Liver (tissue), 9 donors: ENCODE data around the gene GPR161. TPM values are rescaled to one million over a fixed set of nuclear protein-coding genes. Genes with fewer than 3 reads are reported as not detected.

Experiments used
- DNase-seq: peaks from one replicate; pipeline ENCODE4 v3.0.0-alpha.2; 2017; ENCODE audit warnings: low spot score
- H3K27ac ChIP-seq, 2 donors: one replicate each; pipeline ENCODE4 v1.7.0; 2013; ENCODE audit warnings: inconsistent platforms in 2 of 2, low read length in 2 of 2, control low read depth in 1 of 2, low read depth in 1 of 2, mild to moderate bottlenecking in 1 of 2
- H3K27me3 ChIP-seq, 4 donors: one replicate each; pipeline versions ENCODE4 v1.6.1 to v1.7.0; 2013; ENCODE audit warnings: low read length in 3 of 4, inconsistent platforms in 1 of 4, mild to moderate bottlenecking in 1 of 4, moderate library complexity in 1 of 4; ENCODE audit not compliant: control insufficient read depth in 4 of 4, insufficient read depth in 4 of 4
- H3K36me3 ChIP-seq, 4 donors: one replicate each; pipeline versions ENCODE4 v1.6.1 to v1.7.0; 2013; ENCODE audit warnings: low read length in 3 of 4, mild to moderate bottlenecking in 3 of 4, low read depth in 1 of 4, moderate library complexity in 1 of 4; ENCODE audit not compliant: control insufficient read depth in 4 of 4, insufficient read depth in 3 of 4
- H3K4me1 ChIP-seq, 4 donors: one replicate each; pipeline versions ENCODE4 v1.6.1 to v1.7.0; 2013; ENCODE audit warnings: low read length in 3 of 4, mild to moderate bottlenecking in 3 of 4, moderate library complexity in 1 of 4; ENCODE audit not compliant: control insufficient read depth in 4 of 4, insufficient read depth in 4 of 4
- H3K4me3 ChIP-seq, 3 donors: one replicate each; pipeline versions ENCODE4 v1.6.1 to v1.7.0; 2013; ENCODE audit warnings: low read length in 3 of 3, control low read depth in 1 of 3, low read depth in 1 of 3, mild to moderate bottlenecking in 1 of 3
- H3K9ac ChIP-seq, 2 donors: one replicate each; pipeline ENCODE4 v1.7.0; 2013; ENCODE audit warnings: low read length in 2 of 2, mild to moderate bottlenecking in 2 of 2, moderate library complexity in 2 of 2, control low read depth in 1 of 2, low read depth in 1 of 2
- H3K9me3 ChIP-seq, 4 donors: one replicate each; pipeline versions ENCODE4 v1.6.1 to v1.7.0; 2013; ENCODE audit warnings: low read length in 3 of 4; ENCODE audit not compliant: control insufficient read depth in 4 of 4
- ATF3 ChIP-seq: IDR thresholded peaks from 2 replicates; pipeline ENCODE4 v1.6.1; 2016; ENCODE audit warnings: antibody characterized with exemption
- EGR1 ChIP-seq, 2 donors: IDR thresholded peaks; 2 replicates each; pipeline ENCODE4 v1.6.1; 2016 to 2018; ENCODE audit warnings: antibody characterized with exemption in 2 of 2, low read depth in 2 of 2
- FOXA1 ChIP-seq: IDR thresholded peaks from 2 replicates; pipeline ENCODE4 v1.6.1; 2016; ENCODE audit warnings: antibody characterized with exemption
- FOXA2 ChIP-seq: IDR thresholded peaks from 2 replicates; pipeline ENCODE4 v1.6.1; 2016; ENCODE audit warnings: antibody characterized with exemption
- GABPA ChIP-seq, 2 donors: IDR thresholded peaks in 1 of 2; conservative IDR thresholded peaks in 1 of 2; 2 replicates each; pipeline ENCODE4 v1.6.1; 2016; ENCODE audit warnings: antibody characterized with exemption in 2 of 2, mild to moderate bottlenecking in 1 of 2, moderate library complexity in 1 of 2
- HNF4A ChIP-seq, 2 donors: conservative IDR thresholded peaks; 2 replicates each; pipeline ENCODE4 v1.6.1; 2016; ENCODE audit warnings: antibody characterized with exemption in 2 of 2, mild to moderate bottlenecking in 2 of 2
- HNF4G ChIP-seq: IDR thresholded peaks from 2 replicates; pipeline ENCODE4 v1.6.1; 2016; ENCODE audit warnings: antibody characterized with exemption
- JUND ChIP-seq, 2 donors: IDR thresholded peaks; 2 replicates each; pipeline ENCODE4 v1.6.1; 2016; ENCODE audit warnings: antibody characterized with exemption in 2 of 2
- MAX ChIP-seq: IDR thresholded peaks from 2 replicates; pipeline ENCODE4 v1.6.1; 2016; ENCODE audit warnings: antibody characterized with exemption
- NR2F2 ChIP-seq: IDR thresholded peaks from 2 replicates; pipeline ENCODE4 v1.6.1; 2016; ENCODE audit warnings: antibody characterized with exemption
- RAD21 ChIP-seq, 2 donors: IDR thresholded peaks; 2 replicates each; pipeline ENCODE4 v1.6.1; 2016; ENCODE audit warnings: antibody characterized with exemption in 2 of 2, mild to moderate bottlenecking in 2 of 2
- REST ChIP-seq: IDR thresholded peaks from 2 replicates; pipeline ENCODE4 v1.6.1; 2016; ENCODE audit warnings: antibody characterized with exemption, mild to moderate bottlenecking
- RXRA ChIP-seq, 2 donors: IDR thresholded peaks; 2 replicates each; pipeline ENCODE4 v1.6.1; 2017 to 2018; ENCODE audit warnings: antibody characterized with exemption in 2 of 2, mild to moderate bottlenecking in 1 of 2
- SP1 ChIP-seq: IDR thresholded peaks from 2 replicates; pipeline ENCODE4 v1.6.1; 2018; ENCODE audit warnings: antibody characterized with exemption, mild to moderate bottlenecking
- TAF1 ChIP-seq: conservative IDR thresholded peaks from 2 replicates; pipeline ENCODE4 v1.6.1; 2016; ENCODE audit warnings: antibody characterized with exemption, mild to moderate bottlenecking
- YY1 ChIP-seq: IDR thresholded peaks from 2 replicates; pipeline ENCODE4 v1.6.1; 2016; ENCODE audit warnings: antibody characterized with exemption, mild to moderate bottlenecking
- ZBTB33 ChIP-seq: IDR thresholded peaks from 2 replicates; pipeline ENCODE4 v1.6.1; 2016; ENCODE audit warnings: antibody characterized with exemption
- WGBS: extraction: QIAGEN DNeasy Blood & Tissue Kit; methylation state at CpG from one replicate; pipeline ENCODE4 v1.1.7; 2013; 5-methylcytosine and 5-hydroxymethylcytosine counted together
- polyA plus RNA-seq, 2 donors: library from polyadenylated mRNA; stranded (reverse) in 1 of 2; unstranded in 1 of 2; fragments of 200-250 nt in 1 of 2; fragments of >200 nt in 1 of 2; fragmentation: Nextera tagmentation in 1 of 2; extraction: Ambion mirVana in 1 of 2; gene quantifications; one replicate each; pipeline versions ENCODE4 v1.2.1 to v1.2.3, GENCODE V29; 2013 to 2015
- total RNA-seq, 2 donors: library from RNA; depleted of rRNA; stranded (reverse); fragments of >200 nt; gene quantifications; one replicate each; pipeline ENCODE4 v1.2.3, GENCODE V29; 2014
- donor health status: healthy.
- donor health status: healthy.
- donor health status: healthy.
- donor health status: healthy.
- donor health status: healthy.

Gene GPR161
- total and polyA plus RNA-seq, 4 donors: 0.33 to 1.1 (median 0.73) TPM

- TF ChIP-seq MAX: no peak
- TF ChIP-seq ATF3: no peak
Measured at GRCh38 chr1:168129933-168130332, 6.8 kb downstream of the GPR161 start (continued).

GRCh38 chr1:168127503-168127902, 9.2 kb downstream of the GPR161 start:
- no peak for DNase-seq
- Histone ChIP-seq H3K9ac (no peak overlapping the region), H3K4me3 (no peak overlapping the region), H3K36me3 (no peaks in the 10 kb centered on the region), H3K27ac (no peak overlapping the region), H3K9me3 (no peaks in the 10 kb centered on the region), H3K4me1 (no peaks in the 10 kb centered on the region), H3K27me3 (no peaks in the 10 kb centered on the region)
- no peak for TF ChIP-seq TAF1
- no peak for TF ChIP-seq ZBTB33
- TF ChIP-seq HNF4G: no peak
- no peak for TF ChIP-seq MAX
- no peak for TF ChIP-seq FOXA1
- no peak for TF ChIP-seq RXRA (IDR thresholded peaks at IDR 0.05)
- no peak for TF ChIP-seq RAD21 (IDR thresholded peaks at IDR 0.05)
- no peak for TF ChIP-seq REST
- TF ChIP-seq ATF3: no peak
- 97% methylated on average over 2 of the region's 2 CpGs for WGBS

GRCh38 chr1:168125051-168125450, 11.7 kb downstream of the GPR161 start:
- no peaks in the 10 kb centered on the region for H3K27me3 ChIP-seq
- no peaks in the 10 kb centered on the region for H3K36me3 ChIP-seq
- no peaks in the 10 kb centered on the region for H3K9me3 ChIP-seq
- no peak overlapping the region for H3K9ac ChIP-seq
- no peak overlapping the region for H3K27ac ChIP-seq
- no peak for DNase-seq
- no peak overlapping the region for H3K4me3 ChIP-seq
- H3K4me1 ChIP-seq: no peaks in the 10 kb centered on the region
- 91% methylated on average over 1 of the region's 1 CpG for WGBS
- no peak for TF ChIP-seq NR2F2
- TF ChIP-seq GABPA (IDR thresholded peaks at IDR 0.05 in 1 of 2, conservative IDR thresholded peaks at IDR 0.05 in 1 of 2): no peak
- no peak for TF ChIP-seq HNF4A (conservative IDR thresholded peaks at IDR 0.05)
- TF ChIP-seq MAX: no peak
- TF ChIP-seq JUND (IDR thresholded peaks at IDR 0.05): no peak
- TF ChIP-seq TAF1: no peak
- TF ChIP-seq RAD21 (IDR thresholded peaks at IDR 0.05): no peak
- no peak for TF ChIP-seq FOXA1
- TF ChIP-seq REST: no peak
- TF ChIP-seq FOXA2: no peak
- no peak for TF ChIP-seq ATF3
- no peak for TF ChIP-seq YY1
- no peak for TF ChIP-seq HNF4G
- TF ChIP-seq EGR1 (IDR thresholded peaks at IDR 0.05; ENCODE audit: low read depth in 2 of 2): no peak
- TF ChIP-seq SP1: no peak
- no peak for TF ChIP-seq RXRA (IDR thresholded peaks at IDR 0.05)
